Measurements from ENCODE around the gene NCAN.

NCAN gene

GRCh38 chr19:19181488-19181998 lies 30.2 kb upstream of the NCAN start:
- H3K4me1 ChIP-seq, result no peaks in the 10 kb centered on the region
- in situ Hi-C loops (cut with MboI; ENCODE audit: low sequenced_read_pairs), result no loop called here
- H3K9me3 ChIP-seq, result no peaks in the 10 kb centered on the region

GRCh38 chr19:19185853-19186740 lies 25.7 kb upstream of the NCAN start:
- no peaks in the 10 kb centered on the region for H3K4me1 ChIP-seq
- peak; percentile 50 to 85 for DNase-seq (ENCODE audit: low spot score in 2 of 2)
- H3K36me3 ChIP-seq (replicated peaks), result peaks cover 24% of the 10 kb centered on the region
- in situ Hi-C loops (cut with MboI; ENCODE audit: low sequenced_read_pairs), result no loop called here
- H3K4me3 ChIP-seq, result no peak overlapping the region
- H3K27me3 ChIP-seq (ENCODE audit: low read depth), result no peaks in the 10 kb centered on the region
- no peaks in the 10 kb centered on the region for H3K9me3 ChIP-seq

More at GRCh38 chr19:19181488-19181998, 30.2 kb upstream of the NCAN start:
- no peaks in the 10 kb centered on the region for H3K27me3 ChIP-seq (ENCODE audit: low read depth)
- no peak for DNase-seq (ENCODE audit: low spot score in 2 of 2)
- H3K4me3 ChIP-seq, result no peak overlapping the region
- peaks cover 23% of the 10 kb centered on the region for H3K36me3 ChIP-seq (replicated peaks)

GRCh38 chr19:19186742-19187141 lies 25.0 kb upstream of the NCAN start:
- Histone ChIP-seq H3K4me3 (no peak overlapping the region), H3K27me3 (ENCODE audit: low read depth) (no peaks in the 10 kb centered on the region), H3K9me3 (no peaks in the 10 kb centered on the region), H3K36me3 (replicated peaks) (peaks cover 24% of the 10 kb centered on the region), H3K4me1 (no peaks in the 10 kb centered on the region)
- no peak for DNase-seq (ENCODE audit: low spot score in 2 of 2)
- in situ Hi-C loops (cut with MboI; ENCODE audit: low sequenced_read_pairs), result no loop called here

- no peaks in the 10 kb centered on the region for H3K27me3 ChIP-seq (ENCODE audit: low read depth)
- H3K4me1 ChIP-seq, result peaks cover 6% of the 10 kb centered on the region; the same call in 1 of the 2 replicates
- DNase-seq (ENCODE audit: low spot score in 2 of 2), result no peak
- peaks cover 5% of the 10 kb centered on the region for H3K36me3 ChIP-seq (replicated peaks)
- H3K4me3 ChIP-seq, result peak overlapping the region; percentile 98
- no peaks in the 10 kb centered on the region for H3K9me3 ChIP-seq
- in situ Hi-C loops (cut with MboI; ENCODE audit: low sequenced_read_pairs), result no loop called here
Observed at GRCh38 chr19:19191768-19192077, 20.0 kb upstream of the NCAN start.

DNA sequence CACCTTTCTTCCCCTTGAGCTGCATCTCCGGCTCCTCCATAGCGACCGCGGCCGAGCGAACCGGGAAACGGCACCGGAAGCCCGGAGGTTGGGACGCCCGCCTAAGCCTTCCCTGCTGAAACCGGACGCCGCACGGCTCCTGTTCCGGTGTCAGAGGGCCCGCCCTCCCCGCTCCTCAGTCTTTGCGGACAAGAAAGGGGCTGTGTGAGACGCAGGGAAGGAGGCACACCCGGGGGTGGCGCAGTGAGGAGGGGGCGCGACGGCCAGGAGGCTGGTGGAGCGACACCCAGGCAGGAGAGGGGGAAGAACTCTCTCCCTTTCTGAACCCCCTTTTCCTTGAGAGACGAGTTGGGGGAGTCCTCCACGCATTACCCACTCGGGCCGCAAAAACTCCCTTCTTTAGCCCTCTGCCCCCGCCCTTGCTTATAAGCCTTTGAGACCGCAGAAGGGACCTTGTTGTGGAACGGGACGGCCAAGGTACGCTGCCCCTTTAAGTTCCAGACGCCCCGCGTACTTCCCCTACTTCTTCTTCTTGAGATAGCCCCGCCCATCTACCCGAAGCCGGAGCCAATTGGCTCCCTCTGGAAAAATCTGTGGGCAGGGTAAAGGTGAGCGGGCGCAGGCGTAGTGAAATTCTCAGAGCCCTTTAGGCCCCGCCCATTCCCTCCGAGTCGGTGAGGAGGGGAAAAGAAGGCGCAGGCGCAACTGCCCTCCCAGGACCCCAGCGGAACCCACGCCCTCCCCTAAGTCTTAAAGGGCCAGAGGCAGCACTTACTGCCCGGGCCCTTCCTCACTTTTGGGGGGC lies 19.5 kb upstream of the NCAN start, which contains the start of the genes BORCS8 and RFXANK:
Gene BORCS8, minus strand, starts transcription at position 75 of the 805 bp plus-strand sequence. Its CDS starts 35 bp downstream, at position 40.
Gene RFXANK, plus strand, starts transcription at position 181 of the 805 bp plus-strand sequence. CDS start 1,689 bp downstream, outside the sequence.
- Histone ChIP-seq H3K9me3 (no peaks in the 10 kb centered on the region), H3K4me3 (peak within 1 kb of the TSS; percentile 98), H3K27me3 (ENCODE audit: low read depth) (no peaks in the 10 kb centered on the region), H3K4me1 (peaks cover 6% of the 10 kb centered on the region; the same call in 1 of the 2 replicates), H3K36me3 (replicated peaks) (peaks cover 6% of the 10 kb centered on the region)
- DNase-seq (ENCODE audit: low spot score in 2 of 2), result peak; percentile 99 to 100
- in situ Hi-C loops (cut with MboI; ENCODE audit: low sequenced_read_pairs), result no loop called here

DNA sequence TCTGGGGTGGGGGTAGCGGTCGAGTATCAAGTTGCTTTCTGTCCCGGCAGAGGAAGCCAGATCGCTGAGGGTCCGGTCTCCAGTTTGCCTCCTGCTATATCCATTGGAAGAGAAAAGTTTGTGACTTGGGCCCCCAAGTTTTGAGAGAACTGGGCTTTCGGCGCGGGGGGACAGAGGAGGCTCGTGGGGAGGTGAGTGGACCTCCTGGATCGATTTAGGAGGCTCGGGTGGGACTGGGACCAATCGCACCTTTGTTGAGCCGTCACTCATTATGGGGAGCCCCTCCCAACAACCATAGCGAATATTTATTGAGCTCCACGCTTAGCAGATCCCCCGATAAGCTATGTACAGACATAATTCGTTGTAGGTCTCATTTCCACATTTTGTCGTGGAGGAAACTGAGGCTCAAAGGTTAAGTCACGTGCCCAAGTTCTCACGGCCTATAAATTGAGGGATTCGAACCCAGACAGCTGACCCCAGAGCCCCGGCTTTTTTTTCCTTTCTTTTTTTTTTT lies 18.8 kb upstream of the NCAN start:
- DNase-seq (ENCODE audit: low spot score in 2 of 2), result no peak
- in situ Hi-C loops (cut with MboI; ENCODE audit: low sequenced_read_pairs), result no loop called here
- Histone ChIP-seq H3K9me3 (no peaks in the 10 kb centered on the region), H3K4me3 (peak overlapping the region; percentile 98), H3K27me3 (ENCODE audit: low read depth) (no peaks in the 10 kb centered on the region), H3K36me3 (replicated peaks) (peaks cover 7% of the 10 kb centered on the region), H3K4me1 (peaks cover 6% of the 10 kb centered on the region; the same call in 1 of the 2 replicates)

DNA sequence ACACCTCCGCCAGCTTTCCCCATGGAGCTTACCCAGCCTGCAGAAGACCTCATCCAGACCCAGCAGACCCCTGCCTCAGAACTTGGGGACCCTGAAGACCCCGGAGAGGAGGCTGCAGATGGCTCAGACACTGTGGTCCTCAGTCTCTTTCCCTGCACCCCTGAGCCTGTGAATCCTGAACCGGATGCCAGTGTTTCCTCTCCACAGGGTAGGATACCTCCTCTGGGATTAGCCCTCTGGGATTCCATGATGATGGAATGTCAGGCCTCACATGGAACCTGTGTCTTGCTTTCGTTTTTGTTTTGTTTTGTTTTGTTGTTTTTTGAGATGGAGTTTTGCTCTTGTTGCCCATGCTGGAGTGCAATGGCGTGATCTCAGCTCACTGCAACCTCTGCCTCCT lies 17.8 kb upstream of the NCAN start:
- Histone ChIP-seq H3K36me3 (replicated peaks) (peaks cover 16% of the 10 kb centered on the region), H3K27me3 (ENCODE audit: low read depth) (no peaks in the 10 kb centered on the region), H3K9me3 (no peaks in the 10 kb centered on the region), H3K4me3 (peak overlapping the region; percentile 98; the same call in 1 of the 2 replicates), H3K4me1 (peaks cover 6% of the 10 kb centered on the region; the same call in 1 of the 2 replicates)
- no peak for DNase-seq (ENCODE audit: low spot score in 2 of 2)
- in situ Hi-C loops (cut with MboI; ENCODE audit: low sequenced_read_pairs), result no loop called here

GRCh38 chr19:19201697-19202630 lies 9.8 kb upstream of the NCAN start:
- in situ Hi-C loops (cut with MboI; ENCODE audit: low sequenced_read_pairs), result no loop called here
- Histone ChIP-seq H3K4me1 (peaks cover 4% of the 10 kb centered on the region; the same call in 1 of the 2 replicates), H3K4me3 (peak overlapping the region; percentile 55), H3K27me3 (ENCODE audit: low read depth) (no peaks in the 10 kb centered on the region), H3K36me3 (replicated peaks) (peaks cover 32% of the 10 kb centered on the region), H3K9me3 (no peaks in the 10 kb centered on the region)
- DNase-seq (ENCODE audit: low spot score in 2 of 2), result no peak

GRCh38 chr19:19202707-19203011 lies 9.1 kb upstream of the NCAN start:
- in situ Hi-C loops (cut with MboI; ENCODE audit: low sequenced_read_pairs), result no loop called here

DNA sequence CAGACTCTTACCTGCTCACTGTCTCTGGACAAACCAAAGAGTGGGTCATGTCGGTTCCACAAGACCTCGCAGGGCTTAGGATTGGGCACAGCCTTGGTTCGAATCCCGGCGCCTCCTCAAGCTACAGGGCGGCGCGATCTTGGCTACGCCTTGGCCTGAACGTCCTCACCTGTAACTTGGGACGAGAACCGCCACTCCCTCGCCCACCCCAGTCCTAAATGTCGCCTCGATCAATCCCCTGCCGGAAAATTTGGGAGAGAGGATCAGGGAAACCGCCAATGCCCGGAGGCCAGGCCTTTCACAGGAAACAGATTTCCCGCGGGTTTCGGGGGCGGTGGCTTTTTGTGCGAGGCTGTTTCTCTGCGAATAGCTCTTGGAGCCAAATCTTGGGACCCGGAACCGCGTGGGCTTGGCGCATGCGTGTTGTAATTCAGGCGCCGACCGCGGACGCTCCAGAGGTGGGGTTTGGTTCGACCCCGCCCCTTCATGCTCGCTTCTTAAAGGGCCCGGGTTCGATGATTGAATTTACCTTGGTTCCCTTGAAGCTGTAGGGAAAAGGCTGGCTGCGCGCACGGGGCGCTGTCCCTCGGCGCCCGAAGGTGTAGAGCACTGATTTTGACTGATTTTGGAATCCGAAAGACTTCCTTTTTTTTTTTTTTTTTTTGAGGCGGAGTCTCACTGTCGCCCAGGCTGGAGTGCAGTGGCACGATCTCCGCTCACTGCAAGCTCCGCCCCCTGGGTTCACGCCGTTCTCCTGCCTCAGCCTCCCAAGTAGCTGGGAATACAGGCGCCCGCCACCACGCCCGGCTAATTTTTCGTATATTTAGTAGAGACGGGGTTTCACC lies 8.5 kb upstream of the NCAN start, which contains the start of gene NR2C2AP:
Gene NR2C2AP, minus strand, starts transcription at position 403 of the 845 bp plus-strand sequence. Its CDS starts 354 bp downstream, at position 49.
- peak within 1 kb of the TSS; percentile 55 for H3K4me3 ChIP-seq
- in situ Hi-C loops (cut with MboI; ENCODE audit: low sequenced_read_pairs), result no loop called here
- H3K36me3 ChIP-seq (replicated peaks), result peaks cover 26% of the 10 kb centered on the region
- peak; percentile 90 to 96 for DNase-seq (ENCODE audit: low spot score in 2 of 2)
- no peaks in the 10 kb centered on the region for H3K9me3 ChIP-seq
- peaks cover 4% of the 10 kb centered on the region; the same call in 1 of the 2 replicates for H3K4me1 ChIP-seq
- no peaks in the 10 kb centered on the region for H3K27me3 ChIP-seq (ENCODE audit: low read depth)

More at GRCh38 chr19:19202707-19203011, 9.1 kb upstream of the NCAN start:
- Histone ChIP-seq H3K27me3 (ENCODE audit: low read depth) (no peaks in the 10 kb centered on the region), H3K4me3 (peak overlapping the region; percentile 55), H3K4me1 (peaks cover 4% of the 10 kb centered on the region; the same call in 1 of the 2 replicates), H3K9me3 (no peaks in the 10 kb centered on the region), H3K36me3 (replicated peaks) (peaks cover 30% of the 10 kb centered on the region)
- no peak for DNase-seq (ENCODE audit: low spot score in 2 of 2)

- in situ Hi-C loops (cut with MboI; ENCODE audit: low sequenced_read_pairs), result no loop called here
- Histone ChIP-seq H3K4me3 (no peak overlapping the region), H3K36me3 (replicated peaks) (peaks cover 20% of the 10 kb centered on the region), H3K4me1 (peaks cover 4% of the 10 kb centered on the region; the same call in 1 of the 2 replicates), H3K9me3 (no peaks in the 10 kb centered on the region), H3K27me3 (ENCODE audit: low read depth) (no peaks in the 10 kb centered on the region)
- no peak for DNase-seq (ENCODE audit: low spot score in 2 of 2)
Observed at GRCh38 chr19:19204181-19204580, 7.6 kb upstream of the NCAN start.

All from HAP-1 (cell line).